ENCODE data around the gene KLF1. TPM values are rescaled to one million over a fixed set of nuclear protein-coding genes. Genes with fewer than 3 reads are reported as not detected.

Gene KLF1
- total and polyA plus RNA-seq, 2 of the 13 experiments (the other 11 are each of a cell fraction or from before 2014, with no cell fraction given) = not detected

DNA sequence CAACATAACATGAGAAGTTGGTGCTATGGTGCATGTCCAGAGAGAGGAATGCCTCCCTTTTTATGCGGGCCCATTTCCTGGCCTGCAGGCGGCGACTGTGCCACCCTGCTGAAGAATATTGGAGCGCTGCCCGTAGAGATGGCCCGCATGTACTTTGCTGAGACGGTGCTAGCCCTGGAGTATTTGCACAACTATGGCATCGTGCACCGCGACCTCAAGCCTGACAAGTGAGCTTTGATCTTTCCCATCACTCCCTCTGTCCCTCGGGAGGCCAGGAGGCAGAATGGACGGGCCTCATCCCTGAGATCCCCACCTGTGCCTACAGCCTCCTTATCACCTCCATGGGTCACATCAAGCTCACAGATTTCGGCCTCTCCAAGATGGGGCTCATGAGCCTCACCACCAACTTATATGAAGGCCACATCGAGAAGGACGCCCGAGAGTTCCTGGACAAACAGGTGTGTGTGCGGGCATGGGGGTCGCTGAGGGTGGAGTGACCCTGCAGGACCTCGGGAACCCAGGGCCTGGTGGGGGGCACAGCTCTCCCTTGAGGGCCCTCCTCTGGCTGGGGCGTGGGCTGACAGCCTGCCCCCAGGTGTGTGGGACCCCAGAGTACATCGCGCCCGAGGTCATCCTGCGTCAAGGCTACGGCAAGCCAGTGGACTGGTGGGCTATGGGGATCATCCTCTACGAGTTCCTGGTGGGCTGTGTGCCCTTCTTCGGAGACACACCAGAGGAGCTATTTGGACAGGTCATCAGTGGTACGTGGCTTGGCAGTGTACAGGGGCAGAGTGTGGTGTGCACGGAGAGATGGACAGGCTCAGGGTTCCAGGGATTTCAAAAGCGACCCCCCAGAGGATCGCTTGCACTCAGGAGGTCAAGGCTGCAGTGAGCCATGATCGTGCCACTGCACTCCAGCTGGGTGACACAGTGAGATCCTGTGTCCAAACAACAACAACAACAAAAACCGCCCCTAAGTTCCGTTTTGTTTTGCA is 22.0 kb downstream of the KLF1 start (continued):
- 0 out of 2 replicates have a peak, but pooled peaks have one; percentile 39 for TF ChIP-seq NFIB (CRISPR knock-in tag; IDR thresholded peaks at IDR 0.05; ENCODE audit: borderline replicate concordance)
- TF ChIP-seq HMGXB4 (CRISPR knock-in tag; IDR thresholded peaks at IDR 0.05; ENCODE audit: borderline replicate concordance in 1 of 2, low read depth in 1 of 2) = peak; percentile 29 to 41; a peak in 1 of 4 replicates
- TF ChIP-seq ERF (CRISPR knock-in tag; IDR thresholded peaks at IDR 0.05) = peak; percentile 81
- no peak for TF ChIP-seq NR2F6 (IDR thresholded peaks at IDR 0.05)
- peak; percentile 72; the same call in 1 of the 2 replicates for TF ChIP-seq NR2F6 (CRISPR knock-in tag; IDR thresholded peaks at IDR 0.05)
- 0 out of 2 replicates have a peak, but pooled peaks have one; percentile 34 for TF ChIP-seq KDM1A (CRISPR knock-in tag; IDR thresholded peaks at IDR 0.05)
- TF ChIP-seq PHF20 (CRISPR knock-in tag; IDR thresholded peaks at IDR 0.05) = peak; percentile 33; the same call in 1 of the 2 replicates
- TF ChIP-seq GABPB1 (CRISPR knock-in tag; IDR thresholded peaks at IDR 0.05) = peak; percentile 41
- TF ChIP-seq ZFX (CRISPR knock-in tag; IDR thresholded peaks at IDR 0.05; ENCODE audit: low read depth) = peak; percentile 59; the same call in 1 of the 2 replicates
- TF ChIP-seq HOXA3 (CRISPR knock-in tag; IDR thresholded peaks at IDR 0.05) = peak; percentile 80
- TF ChIP-seq TCF7 (IDR thresholded peaks at IDR 0.05; ENCODE audit: low read depth) = no peak
- peak; percentile 59; the same call in 1 of the 2 replicates for TF ChIP-seq ZNF619 (CRISPR knock-in tag; IDR thresholded peaks at IDR 0.05)
- TF ChIP-seq ETV5 (CRISPR knock-in tag; IDR thresholded peaks at IDR 0.05; ENCODE audit: borderline replicate concordance) = no peak
- no peak for TF ChIP-seq ISX (CRISPR knock-in tag; conservative IDR thresholded peaks at IDR 0.05)
- TF ChIP-seq SOX13 (IDR thresholded peaks at IDR 0.05) = no peak
- TF ChIP-seq SOX13 (CRISPR knock-in tag; conservative IDR thresholded peaks at IDR 0.05 in 1 of 2, IDR thresholded peaks at IDR 0.05 in 1 of 2) = peak in 1 of 2 experiments; percentile 20; a peak in 1 of 4 replicates
- TF ChIP-seq ZNF335 (CRISPR knock-in tag; IDR thresholded peaks at IDR 0.05) = peak; percentile 77
- peak; percentile 51; the same call in 1 of the 2 replicates for TF ChIP-seq THRA (CRISPR knock-in tag; IDR thresholded peaks at IDR 0.05; ENCODE audit: borderline replicate concordance)
- peak; percentile 74 for TF ChIP-seq MAX (IDR thresholded peaks at IDR 0.05)
- TF ChIP-seq ZNF281 (CRISPR knock-in tag; IDR thresholded peaks at IDR 0.05; ENCODE audit: borderline replicate concordance) = 0 out of 2 replicates have a peak, but pooled peaks have one; percentile 7
- no peak for TF ChIP-seq ZNF891 (CRISPR knock-in tag; IDR thresholded peaks at IDR 0.05)
- peak in 1 of 2 experiments; percentile 36; a peak in 1 of 4 replicates for TF ChIP-seq POLR2A (IDR thresholded peaks at IDR 0.05; ENCODE audit: insufficient read depth in 1 of 2, low read depth in 2 of 2, low read length in 2 of 2)
- TF ChIP-seq FOXA3 (CRISPR knock-in tag; IDR thresholded peaks at IDR 0.05) = peak; percentile 54; the same call in 1 of the 2 replicates
